ENCODE results near the gene DPCD. TPM values are rescaled to one million over a fixed set of nuclear protein-coding genes. Genes with fewer than 3 reads are reported as not detected.

Gene DPCD
- polyA plus RNA-seq, 1 donor from 2014 or later, result 234 TPM

DNA sequence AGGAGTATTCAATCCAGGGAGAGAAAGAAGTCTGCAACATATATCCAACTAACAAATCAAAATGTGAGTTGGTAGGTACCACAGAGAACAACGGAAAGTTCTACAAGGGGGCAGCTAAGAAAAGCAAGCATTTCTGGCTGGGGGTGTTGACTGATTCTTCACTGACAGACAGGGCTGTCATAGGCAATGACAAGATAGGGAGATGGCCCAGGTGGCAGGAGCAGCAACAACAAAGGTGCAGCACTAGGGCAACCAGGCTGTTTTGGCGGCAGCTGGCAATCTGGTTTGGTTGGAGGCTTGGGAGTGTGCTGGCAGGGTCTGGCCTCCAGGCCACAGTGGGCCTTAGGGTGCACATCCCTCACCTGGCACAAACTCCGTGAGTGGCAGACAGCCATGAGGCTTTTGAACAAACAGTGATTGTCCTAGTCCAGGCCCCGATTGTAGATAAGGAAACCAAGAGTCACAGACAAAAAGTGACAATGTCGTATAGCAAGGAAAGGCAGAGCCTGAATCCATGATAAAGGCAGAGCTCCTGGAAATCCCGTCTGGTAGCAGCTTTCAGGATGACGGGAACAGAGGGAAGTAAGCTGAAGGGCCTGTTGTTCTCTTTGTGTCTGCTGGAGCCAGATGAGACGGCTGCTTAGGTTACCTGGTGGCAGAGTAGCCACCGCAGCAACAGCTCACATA lies 28.4 kb downstream of the DPCD start:
- no peak overlapping the region for H2AFZ ChIP-seq (ENCODE audit: low read depth, low read length)
- H4K20me1 ChIP-seq (ENCODE audit: insufficient read depth), result no peaks in the 10 kb centered on the region
- H3K79me2 ChIP-seq (replicated peaks; ENCODE audit: insufficient read depth, low read length), result no peaks in the 10 kb centered on the region
- H3K9ac ChIP-seq (ENCODE audit: low read length), result no peak overlapping the region
- TF ChIP-seq, protein P1, sequence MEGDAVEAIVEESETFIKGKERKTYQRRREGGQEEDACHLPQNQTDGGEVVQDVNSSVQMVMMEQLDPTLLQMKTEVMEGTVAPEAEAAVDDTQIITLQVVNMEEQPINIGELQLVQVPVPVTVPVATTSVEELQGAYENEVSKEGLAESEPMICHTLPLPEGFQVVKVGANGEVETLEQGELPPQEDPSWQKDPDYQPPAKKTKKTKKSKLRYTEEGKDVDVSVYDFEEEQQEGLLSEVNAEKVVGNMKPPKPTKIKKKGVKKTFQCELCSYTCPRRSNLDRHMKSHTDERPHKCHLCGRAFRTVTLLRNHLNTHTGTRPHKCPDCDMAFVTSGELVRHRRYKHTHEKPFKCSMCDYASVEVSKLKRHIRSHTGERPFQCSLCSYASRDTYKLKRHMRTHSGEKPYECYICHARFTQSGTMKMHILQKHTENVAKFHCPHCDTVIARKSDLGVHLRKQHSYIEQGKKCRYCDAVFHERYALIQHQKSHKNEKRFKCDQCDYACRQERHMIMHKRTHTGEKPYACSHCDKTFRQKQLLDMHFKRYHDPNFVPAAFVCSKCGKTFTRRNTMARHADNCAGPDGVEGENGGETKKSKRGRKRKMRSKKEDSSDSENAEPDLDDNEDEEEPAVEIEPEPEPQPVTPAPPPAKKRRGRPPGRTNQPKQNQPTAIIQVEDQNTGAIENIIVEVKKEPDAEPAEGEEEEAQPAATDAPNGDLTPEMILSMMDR (IDR thresholded peaks at IDR 0.05; ENCODE audit: poor library complexity, severe bottlenecking), result no peak
- TF ChIP-seq REST (IDR thresholded peaks at IDR 0.05; ENCODE audit: borderline replicate concordance) (no peak), TAF1 (IDR thresholded peaks at IDR 0.05; ENCODE audit: low read depth) (no peak), EZH2 (IDR thresholded peaks at IDR 0.05; ENCODE audit: borderline replicate concordance, insufficient read depth, low read length, poor library complexity, severe bottlenecking) (no peak), RAD21 (conservative IDR thresholded peaks at IDR 0.05) (no peak), MXI1 (conservative IDR thresholded peaks at IDR 0.05; ENCODE audit: poor library complexity, severe bottlenecking) (no peak), EP300 (conservative IDR thresholded peaks at IDR 0.05; ENCODE audit: poor library complexity, severe bottlenecking) (no peak), SMC3 (conservative IDR thresholded peaks at IDR 0.05; ENCODE audit: poor library complexity) (no peak), POLR2AphosphoS5 (IDR thresholded peaks at IDR 0.05) (no peak)
- H3K9me2 ChIP-seq (ENCODE audit: insufficient read depth, low read length), result no peaks in the 10 kb centered on the region
- H3K27me3 ChIP-seq (ENCODE audit: insufficient read depth, low read depth, low read length), result peaks cover 4% of the 10 kb centered on the region
- H3K4me2 ChIP-seq (ENCODE audit: low read length), result no peak overlapping the region
- no peak overlapping the region for H3K4me3 ChIP-seq (ENCODE audit: low read length)
- H3K36me3 ChIP-seq (ENCODE audit: insufficient read depth, low read length), result no peaks in the 10 kb centered on the region
- no peak overlapping the region for H3K27ac ChIP-seq (ENCODE audit: low read length)
- no peaks in the 10 kb centered on the region for H3K9me3 ChIP-seq (ENCODE audit: low read length)
- H3F3A ChIP-seq (ENCODE audit: insufficient read depth, low read length, poor library complexity, severe bottlenecking), result no peaks in the 10 kb centered on the region

- Histone ChIP-seq H3K27me3 (ENCODE audit: insufficient read depth, low read depth, low read length) (peaks cover 9% of the 10 kb centered on the region), H3K4me3 (ENCODE audit: low read length) (no peak overlapping the region), H3K9me2 (ENCODE audit: insufficient read depth, low read length) (no peaks in the 10 kb centered on the region), H3K9ac (ENCODE audit: low read length) (no peak overlapping the region), H3K27ac (ENCODE audit: low read length) (no peak overlapping the region), H3K79me2 (replicated peaks; ENCODE audit: insufficient read depth, low read length) (no peaks in the 10 kb centered on the region), H4K20me1 (ENCODE audit: insufficient read depth) (no peaks in the 10 kb centered on the region), H2AFZ (ENCODE audit: low read depth, low read length) (no peak overlapping the region), H3K9me3 (ENCODE audit: low read length) (no peaks in the 10 kb centered on the region), H3K4me2 (ENCODE audit: low read length) (no peak overlapping the region), H3K36me3 (ENCODE audit: insufficient read depth, low read length) (no peaks in the 10 kb centered on the region), H3F3A (ENCODE audit: insufficient read depth, low read length, poor library complexity, severe bottlenecking) (no peaks in the 10 kb centered on the region)
- no peak for TF ChIP-seq TAF1 (IDR thresholded peaks at IDR 0.05; ENCODE audit: low read depth)
These were observed 29.1 kb downstream of the DPCD start for GRCh38 chr10:101617102-101617823.

All from neural cell (in vitro differentiated cells).